GM21717 (cell line): ENCODE results near the gene C1D.
"Not testable (repeated sequence)": the region's sequence is repeated elsewhere in the genome, so short reads cannot be mapped to it uniquely, and the experiment has no call there.

ENCODE experiments used
- ATAC-seq: cut with Tn5 transposase; IDR thresholded peaks from one replicate; pipeline ENCODE4 v1.9.1; 2021; ENCODE audit warnings: mild to moderate bottlenecking, moderate library complexity; ENCODE audit not compliant: unreplicated experiment

C1D gene

DNA sequence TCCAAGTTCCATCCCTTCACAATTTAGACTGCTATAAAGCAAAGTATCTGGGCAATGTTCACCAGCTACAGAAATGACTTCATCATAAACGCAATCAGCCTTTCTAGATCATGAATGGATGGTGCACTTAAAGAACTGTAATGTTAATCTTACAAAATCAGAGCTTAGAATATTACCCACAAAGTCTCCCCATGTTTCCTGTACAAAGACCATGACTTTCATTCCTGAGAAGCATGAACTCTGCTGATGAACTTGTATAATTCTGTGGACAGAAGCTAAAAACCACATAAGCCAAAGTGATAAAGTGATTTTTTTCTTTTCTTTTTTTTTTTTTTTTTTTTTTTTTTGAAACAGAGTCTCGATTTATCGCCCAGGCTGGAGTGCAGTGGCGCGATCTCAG is 53.3 kb downstream of the C1D start:
- ATAC-seq: no peak

DNA sequence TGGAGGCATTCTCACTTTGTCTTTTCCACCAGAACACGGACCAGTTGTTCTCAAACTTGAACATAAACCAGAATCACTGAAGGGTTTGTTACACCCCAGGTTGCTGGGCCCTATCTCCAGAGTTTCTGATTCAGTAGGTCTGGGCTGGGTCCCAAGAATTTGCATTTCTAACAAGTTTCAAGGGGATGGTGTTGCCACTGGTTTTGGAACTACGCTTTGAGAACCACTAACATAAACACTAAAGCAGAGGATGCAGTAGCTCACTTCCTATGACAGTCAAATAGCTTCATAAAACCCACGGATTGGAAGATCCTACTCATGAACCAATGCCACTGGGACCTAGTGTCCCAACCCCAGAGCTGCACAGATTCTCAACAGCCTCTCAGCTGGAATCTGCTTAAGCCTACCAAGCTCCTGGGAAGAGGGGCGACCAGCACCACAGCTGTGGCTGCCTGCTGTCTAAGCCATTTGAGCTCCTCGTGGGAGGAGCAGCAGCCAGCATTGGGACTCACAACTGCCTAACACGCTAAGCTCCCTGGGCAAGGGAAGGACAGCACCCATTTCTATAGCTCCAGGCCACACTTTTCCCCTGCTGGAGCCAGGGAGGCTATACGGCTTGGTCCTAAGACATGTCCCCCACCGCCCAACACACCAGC is 62.5 kb downstream of the C1D start:
- no peak for ATAC-seq

DNA sequence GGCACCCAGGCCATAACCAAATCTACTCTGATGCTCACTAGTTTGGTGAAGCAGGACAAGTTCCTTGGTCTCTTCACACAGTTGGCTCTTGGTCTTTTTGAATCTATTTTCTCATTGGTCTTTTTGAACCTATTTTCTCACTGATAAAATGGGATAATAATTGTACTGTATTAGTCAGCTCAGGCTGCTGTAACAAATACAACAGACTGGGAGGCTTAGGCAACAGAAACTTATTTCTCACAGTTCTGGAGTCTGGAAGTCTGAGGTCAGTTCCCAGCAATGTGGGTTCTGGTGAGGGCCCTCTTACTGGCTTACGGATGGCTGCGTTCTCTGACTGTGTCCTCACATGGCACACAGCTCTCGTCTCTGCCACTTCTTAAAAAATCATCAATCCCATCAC is 63.5 kb downstream of the C1D start:
- no peak for ATAC-seq

DNA sequence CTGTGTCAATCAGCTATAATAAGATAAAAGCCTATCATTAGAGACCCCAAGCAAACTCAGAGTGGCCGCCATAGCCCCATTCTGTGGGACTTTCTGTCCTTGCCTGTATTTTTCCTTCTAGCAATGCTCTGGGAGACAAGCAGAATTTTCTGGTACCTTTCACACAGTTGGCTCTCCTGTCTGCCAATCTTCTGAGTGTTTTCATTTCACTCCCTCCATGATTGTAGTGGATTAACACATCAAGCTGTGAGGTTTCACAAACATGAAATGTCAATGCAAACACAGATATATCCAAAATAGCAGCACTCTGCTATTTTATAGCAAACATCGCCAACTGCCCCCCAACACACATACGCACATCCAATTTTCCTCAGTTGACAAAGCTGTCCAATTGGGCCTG is 64.9 kb downstream of the C1D start:
- no peak for ATAC-seq

DNA sequence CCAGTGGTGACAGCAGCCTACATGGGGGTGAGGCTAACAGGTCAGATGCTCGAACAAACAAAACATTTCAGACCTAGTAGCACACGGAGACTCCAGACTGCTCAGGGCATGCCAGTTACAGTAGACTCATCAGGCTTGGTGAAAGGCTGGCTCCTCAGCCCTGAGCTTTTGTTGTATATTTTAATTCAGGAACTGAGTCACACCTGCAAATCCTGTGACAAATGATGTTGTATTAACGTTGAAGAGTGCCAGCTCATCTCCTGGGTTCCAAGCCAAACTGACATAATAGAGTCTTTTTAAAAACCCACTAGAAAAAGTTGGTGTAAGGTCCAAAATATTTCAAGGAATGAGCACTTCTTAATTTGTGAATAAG is 65.3 kb downstream of the C1D start:
- ATAC-seq: no peak

DNA sequence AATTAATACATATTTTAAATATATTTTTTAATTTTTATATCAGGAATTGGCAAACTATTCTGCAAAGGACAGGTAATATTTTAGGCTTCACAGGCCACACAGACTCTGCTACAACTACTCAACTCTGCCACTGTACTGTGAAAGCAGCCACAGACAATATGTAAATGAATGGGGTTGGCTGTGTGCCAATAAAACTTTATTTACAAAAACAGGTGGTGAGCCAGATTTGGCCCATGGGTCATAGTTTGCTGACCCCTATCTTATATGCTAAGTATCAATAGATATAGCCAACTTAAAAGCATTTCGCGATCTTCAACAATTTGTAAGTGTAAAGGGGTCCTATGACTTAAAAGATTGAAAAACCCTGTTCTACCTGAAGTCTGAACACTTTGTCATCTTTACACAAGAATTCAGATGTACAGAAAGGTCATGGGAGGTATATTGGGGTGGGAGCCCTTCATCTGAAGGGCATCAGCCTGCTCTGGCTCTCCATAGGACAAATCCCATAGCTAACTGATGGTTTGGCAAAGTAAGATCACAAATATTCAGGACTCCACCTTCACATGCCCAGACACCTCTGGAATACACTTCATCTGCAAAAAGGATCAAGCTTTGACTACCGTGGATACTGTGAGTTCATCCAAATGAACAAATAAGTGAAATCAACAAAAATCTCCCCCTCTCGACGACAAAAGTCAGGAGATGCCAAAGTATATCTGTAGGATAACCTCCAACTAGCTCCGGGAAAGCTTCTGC is 65.9 kb downstream of the C1D start:
- ATAC-seq: no peak

DNA sequence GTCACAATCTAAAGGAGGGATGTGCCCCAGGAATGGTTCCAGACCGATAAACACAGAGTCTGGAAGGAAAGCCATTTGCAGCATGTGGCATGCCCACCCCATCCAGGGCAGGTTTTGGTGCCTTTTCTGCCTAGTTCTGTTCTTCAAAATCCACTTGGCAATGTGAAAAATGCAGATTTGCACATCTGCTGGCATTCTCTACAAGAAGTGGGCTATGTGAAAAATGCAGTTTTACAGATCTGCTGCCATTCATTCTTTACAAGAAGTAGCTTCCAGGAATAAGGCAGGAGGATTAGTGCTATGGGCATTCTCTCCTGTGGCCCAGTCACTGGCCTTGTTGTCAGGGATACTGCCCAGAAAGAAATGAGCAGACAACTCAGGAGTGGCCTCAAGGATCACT is 68.1 kb downstream of the C1D start:
- no peak for ATAC-seq

DNA sequence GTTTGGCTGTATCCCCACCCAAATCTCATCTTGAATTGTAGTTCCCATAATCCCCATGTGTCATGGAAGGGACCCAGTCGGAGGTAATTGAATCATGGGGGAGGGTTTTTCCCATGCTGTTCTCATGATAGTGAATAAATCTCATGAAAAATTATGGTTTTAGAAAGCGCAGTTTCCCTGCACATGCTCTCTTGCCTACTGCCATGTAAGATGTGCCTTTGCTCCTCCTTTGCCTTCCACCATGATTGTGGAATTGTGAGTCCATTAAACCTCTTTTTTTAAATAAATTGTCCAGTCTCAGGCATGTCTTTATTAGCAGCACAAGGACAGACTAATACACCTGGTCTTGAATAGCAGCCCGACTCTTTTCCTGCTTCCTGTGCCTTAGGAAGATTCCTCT is 68.7 kb downstream of the C1D start:
- not testable (repeated sequence) for ATAC-seq

DNA sequence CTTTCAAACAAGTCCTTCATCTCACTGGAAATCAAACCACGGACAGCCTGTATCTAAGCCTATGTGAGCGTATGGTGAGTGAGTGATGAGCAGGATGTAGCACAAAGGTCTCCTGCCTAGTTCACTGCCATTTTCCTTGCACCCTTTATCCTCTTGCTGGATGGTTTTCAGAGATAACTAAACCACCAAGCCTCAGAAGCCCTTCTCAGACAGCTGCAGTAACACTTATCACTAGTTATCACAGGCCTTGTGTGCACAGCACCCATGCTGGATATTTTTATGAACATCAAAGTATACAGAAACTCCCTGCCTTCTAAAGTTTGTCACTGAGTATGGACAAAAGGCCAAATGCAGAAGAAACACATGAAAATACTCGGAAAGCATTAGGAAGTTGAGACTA is 69.5 kb downstream of the C1D start:
- ATAC-seq: no peak

DNA sequence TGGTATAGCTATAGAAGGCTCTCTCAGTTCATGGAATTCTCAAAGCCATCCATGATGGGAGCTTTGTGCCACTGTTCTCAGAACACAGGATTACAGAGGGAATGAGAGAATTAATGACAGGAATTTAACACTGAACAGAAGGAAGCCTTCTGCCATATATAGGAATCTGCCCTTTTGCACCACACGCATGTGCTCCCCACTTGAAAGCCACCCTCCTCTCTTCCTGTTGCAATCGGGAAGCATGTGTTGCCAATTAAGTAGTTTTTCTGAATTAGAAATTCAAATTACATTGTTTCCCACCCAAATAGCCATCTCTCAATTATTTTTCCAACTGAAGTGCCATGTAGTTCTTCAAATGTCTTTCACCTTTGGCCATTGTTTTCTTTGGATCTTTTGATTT is 71.3 kb downstream of the C1D start:
- no peak for ATAC-seq
